DND-41 (cell line): ENCODE measurements around the gene GASK1B.

ENCODE experiments used
- CTCF ChIP-seq: IDR thresholded peaks from 2 replicates; pipeline ENCODE4 v1.5.1; 2012; ENCODE audit warnings: borderline replicate concordance, low read length, moderate library complexity, mild to moderate bottlenecking; ENCODE audit not compliant: poor library complexity, severe bottlenecking; ENCODE audit errors: extremely low read depth
- EZH2 ChIP-seq: IDR thresholded peaks from 3 replicates; pipeline ENCODE4 v1.6.1; 2012; ENCODE audit warnings: borderline replicate concordance, low read depth, mild to moderate bottlenecking, moderate library complexity, low read length, inconsistent platforms; ENCODE audit not compliant: severe bottlenecking

DNA sequence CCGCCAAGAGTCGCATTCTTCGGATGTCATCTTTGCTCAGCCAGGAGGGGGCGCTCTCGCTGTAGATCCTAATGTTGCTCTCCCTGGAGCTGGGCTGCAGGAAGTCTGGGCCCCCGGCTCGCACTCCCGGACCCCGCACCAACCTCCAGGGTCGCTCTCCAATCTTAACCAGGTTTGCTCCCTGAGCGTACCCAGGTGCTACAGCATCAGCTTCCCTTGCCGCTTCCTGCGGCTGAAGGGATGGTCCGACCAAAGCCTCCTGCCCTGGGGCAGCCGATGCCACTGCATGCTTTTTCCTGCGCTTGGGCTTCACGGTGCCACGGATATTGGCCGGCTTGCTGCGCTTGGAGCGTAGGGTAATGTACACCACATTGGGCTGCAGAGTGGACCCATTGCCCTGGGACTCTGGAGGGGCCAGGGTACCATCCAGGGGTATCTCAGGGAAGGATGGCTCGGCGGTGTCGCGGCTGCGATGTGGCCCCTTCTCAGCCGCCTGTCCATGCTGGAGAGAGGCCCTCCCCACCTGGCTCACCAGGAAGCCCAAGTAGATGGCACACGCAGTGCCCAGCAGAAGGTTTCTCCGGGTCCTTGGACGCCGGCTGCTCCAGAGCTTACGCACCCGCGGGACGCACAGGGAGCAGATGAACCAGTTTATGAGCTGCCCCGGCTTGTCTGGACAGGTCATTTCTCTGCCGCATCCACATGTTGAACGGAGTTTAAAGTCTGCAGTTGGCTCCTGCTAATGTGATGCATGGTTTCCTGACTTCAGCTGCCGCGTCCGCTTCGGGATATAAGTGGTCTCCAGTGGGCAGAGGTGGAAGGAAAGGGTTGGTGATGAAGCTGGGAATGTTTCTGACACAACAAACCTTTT, 1.9 kb downstream of the GASK1B start:
- TF ChIP-seq CTCF (peak; percentile 38), EZH2 (no peak)
